ENCODE results near the gene PCSK9.
"Not testable (repeated sequence)": the region's sequence is repeated elsewhere in the genome, so short reads cannot be mapped to it uniquely, and the experiment has no call there.

PCSK9 gene

DNA sequence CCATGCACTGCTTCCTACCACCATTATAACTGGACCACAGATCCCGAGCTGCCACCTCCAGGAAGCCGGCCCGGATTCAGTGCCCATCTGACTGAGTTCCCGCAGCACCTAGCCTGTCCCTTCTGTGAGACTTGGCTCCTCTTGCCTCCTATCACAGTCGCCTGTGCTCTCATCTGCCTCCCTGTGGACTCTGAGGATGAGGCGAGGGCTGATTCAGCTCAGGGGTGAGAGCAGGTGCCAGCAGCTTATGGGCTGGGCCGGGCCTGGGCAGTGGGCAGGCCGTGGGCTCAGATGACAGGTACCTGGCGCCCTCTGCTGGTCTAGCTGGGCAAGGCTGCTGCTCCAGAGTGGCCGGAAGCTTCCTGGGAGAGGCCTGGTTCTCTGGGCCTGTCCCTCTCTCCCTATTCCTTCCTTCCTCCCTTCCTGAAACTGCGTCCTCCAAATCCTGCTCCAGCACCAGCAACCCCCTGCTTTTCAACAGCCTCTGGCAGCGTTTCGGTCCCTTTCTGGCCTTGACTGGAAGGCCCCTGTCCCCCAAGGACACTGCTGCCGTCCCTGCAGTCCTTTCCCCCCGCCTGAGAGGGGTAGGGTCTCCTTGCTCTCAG lies 17.3 kb upstream of the PCSK9 start:
- TF ChIP-seq, protein P1, sequence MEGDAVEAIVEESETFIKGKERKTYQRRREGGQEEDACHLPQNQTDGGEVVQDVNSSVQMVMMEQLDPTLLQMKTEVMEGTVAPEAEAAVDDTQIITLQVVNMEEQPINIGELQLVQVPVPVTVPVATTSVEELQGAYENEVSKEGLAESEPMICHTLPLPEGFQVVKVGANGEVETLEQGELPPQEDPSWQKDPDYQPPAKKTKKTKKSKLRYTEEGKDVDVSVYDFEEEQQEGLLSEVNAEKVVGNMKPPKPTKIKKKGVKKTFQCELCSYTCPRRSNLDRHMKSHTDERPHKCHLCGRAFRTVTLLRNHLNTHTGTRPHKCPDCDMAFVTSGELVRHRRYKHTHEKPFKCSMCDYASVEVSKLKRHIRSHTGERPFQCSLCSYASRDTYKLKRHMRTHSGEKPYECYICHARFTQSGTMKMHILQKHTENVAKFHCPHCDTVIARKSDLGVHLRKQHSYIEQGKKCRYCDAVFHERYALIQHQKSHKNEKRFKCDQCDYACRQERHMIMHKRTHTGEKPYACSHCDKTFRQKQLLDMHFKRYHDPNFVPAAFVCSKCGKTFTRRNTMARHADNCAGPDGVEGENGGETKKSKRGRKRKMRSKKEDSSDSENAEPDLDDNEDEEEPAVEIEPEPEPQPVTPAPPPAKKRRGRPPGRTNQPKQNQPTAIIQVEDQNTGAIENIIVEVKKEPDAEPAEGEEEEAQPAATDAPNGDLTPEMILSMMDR (IDR thresholded peaks at IDR 0.05): peak; percentile 76
- H3K4me1 ChIP-seq (ENCODE audit: control insufficient read depth in 1 of 2, insufficient read depth in 1 of 2, low read depth in 1 of 2, low read length in 1 of 2): peaks cover 0 to 13% of the 10 kb centered on the region in 2 experiments
- H3K27ac ChIP-seq: no peak overlapping the region
- no peak overlapping the region for H3K4me3 ChIP-seq (ENCODE audit: low read depth in 1 of 2, low read length in 1 of 2)
- peaks cover 4% of the 10 kb centered on the region for H3K27me3 ChIP-seq
- H3K36me3 ChIP-seq: no peaks in the 10 kb centered on the region
- H3K9me3 ChIP-seq: no peaks in the 10 kb centered on the region

DNA sequence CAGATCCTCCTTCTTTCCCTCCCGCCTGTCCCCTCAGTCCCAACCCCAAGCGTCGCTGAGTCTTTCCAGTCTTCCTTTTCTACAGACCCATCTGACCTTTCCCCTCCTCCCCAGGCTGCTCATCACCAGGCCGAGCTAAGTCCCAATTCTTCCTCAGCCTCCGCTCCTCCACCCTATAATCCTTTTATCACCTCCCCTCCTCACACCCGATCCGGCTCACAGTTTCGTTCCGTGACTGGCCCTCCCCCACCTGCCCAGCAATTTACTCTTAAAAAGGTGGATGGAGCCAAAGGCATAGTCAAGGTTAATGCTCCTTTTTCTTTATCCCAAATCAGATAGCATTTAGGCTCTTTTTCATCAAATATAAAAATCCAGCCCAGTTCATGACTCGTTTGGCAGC lies 15.2 kb upstream of the PCSK9 start:
- peaks cover 0 to 13% of the 10 kb centered on the region in 2 experiments for H3K4me1 ChIP-seq (ENCODE audit: control insufficient read depth in 1 of 2, insufficient read depth in 1 of 2, low read depth in 1 of 2, low read length in 1 of 2)
- H3K27me3 ChIP-seq; H3K4me3 ChIP-seq (ENCODE audit: low read depth in 1 of 2, low read length in 1 of 2); H3K36me3 ChIP-seq; H3K9me3 ChIP-seq; H3K27ac ChIP-seq: not testable (repeated sequence)

DNA sequence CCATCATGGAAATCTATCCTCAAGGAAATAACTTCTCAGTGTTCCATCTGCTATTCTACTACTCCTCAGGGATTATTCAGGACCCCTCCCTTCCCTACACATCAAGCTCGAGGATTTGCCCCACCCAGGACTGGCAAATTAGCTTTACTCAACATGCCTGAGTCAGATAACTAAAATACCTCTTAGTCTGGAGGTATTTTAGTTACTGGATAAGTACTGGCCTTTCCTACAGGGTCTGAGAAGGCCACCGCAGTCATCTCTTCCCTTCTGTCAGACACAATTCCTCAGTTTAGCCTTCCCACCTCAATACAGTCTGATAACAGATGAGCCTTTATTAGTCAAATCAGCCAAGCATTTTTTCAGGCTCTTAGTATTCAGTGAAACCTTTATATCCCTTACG lies 12.7 kb upstream of the PCSK9 start:
- H3K27me3 ChIP-seq; H3K36me3 ChIP-seq; H3K9me3 ChIP-seq; H3K4me3 ChIP-seq (ENCODE audit: low read depth in 1 of 2, low read length in 1 of 2); H3K27ac ChIP-seq: not testable (repeated sequence)
- peaks cover 0 to 13% of the 10 kb centered on the region in 2 experiments for H3K4me1 ChIP-seq (ENCODE audit: control insufficient read depth in 1 of 2, insufficient read depth in 1 of 2, low read depth in 1 of 2, low read length in 1 of 2)

DNA sequence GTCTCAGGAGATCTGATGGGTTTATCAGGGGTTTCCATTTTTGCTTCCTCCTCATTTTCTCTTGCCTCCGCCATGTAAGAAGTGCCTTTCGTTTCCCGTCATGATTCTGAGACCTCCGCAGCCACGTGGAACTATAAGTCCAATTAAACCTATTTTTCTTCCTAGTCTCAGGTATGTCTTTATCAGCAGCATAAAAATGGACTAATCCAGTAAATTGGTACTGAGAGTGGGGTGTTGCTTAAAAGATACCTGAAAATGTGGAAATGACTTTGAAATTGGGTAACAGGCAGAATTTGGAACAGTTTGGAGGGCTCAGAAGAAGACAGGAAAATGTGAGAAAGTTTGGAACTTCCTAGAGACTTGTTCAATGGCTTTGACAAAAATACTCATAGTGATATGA lies 8.2 kb upstream of the PCSK9 start:
- H3K4me3 ChIP-seq (ENCODE audit: low read depth in 1 of 2, low read length in 1 of 2); H3K9me3 ChIP-seq; H3K27ac ChIP-seq; H3K36me3 ChIP-seq; H3K27me3 ChIP-seq: not testable (repeated sequence)
- peaks cover 15 to 22% of the 10 kb centered on the region in 2 experiments for H3K4me1 ChIP-seq (ENCODE audit: control insufficient read depth in 1 of 2, insufficient read depth in 1 of 2, low read depth in 1 of 2, low read length in 1 of 2)

DNA sequence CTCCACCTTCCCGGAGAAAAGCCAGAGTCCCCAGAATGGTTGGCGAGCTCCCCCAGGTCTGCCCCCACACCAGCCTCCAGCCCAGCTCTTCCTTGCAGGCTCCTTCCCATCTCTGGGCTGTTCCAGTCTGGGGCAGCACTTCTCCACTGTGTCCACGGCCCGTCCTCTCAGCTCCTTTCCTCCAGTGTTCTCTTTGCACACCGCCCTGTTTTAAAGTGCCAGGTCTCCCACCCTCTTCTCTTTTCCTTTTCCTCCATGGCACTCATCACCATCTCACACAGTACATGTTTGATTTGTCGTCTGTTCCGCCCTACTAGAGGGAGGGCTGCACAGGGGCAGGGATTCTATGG lies 6.1 kb upstream of the PCSK9 start:
- H3K36me3 ChIP-seq: no peaks in the 10 kb centered on the region
- TF ChIP-seq, protein P1 (IDR thresholded peaks at IDR 0.05): no peak
- no peaks in the 10 kb centered on the region for H3K27me3 ChIP-seq
- no peak overlapping the region for H3K27ac ChIP-seq
- H3K9me3 ChIP-seq: no peaks in the 10 kb centered on the region
- H3K4me3 ChIP-seq (ENCODE audit: low read depth in 1 of 2, low read length in 1 of 2): no peak overlapping the region
- peaks cover 34 to 44% of the 10 kb centered on the region in 2 experiments for H3K4me1 ChIP-seq (ENCODE audit: control insufficient read depth in 1 of 2, insufficient read depth in 1 of 2, low read depth in 1 of 2, low read length in 1 of 2)

DNA sequence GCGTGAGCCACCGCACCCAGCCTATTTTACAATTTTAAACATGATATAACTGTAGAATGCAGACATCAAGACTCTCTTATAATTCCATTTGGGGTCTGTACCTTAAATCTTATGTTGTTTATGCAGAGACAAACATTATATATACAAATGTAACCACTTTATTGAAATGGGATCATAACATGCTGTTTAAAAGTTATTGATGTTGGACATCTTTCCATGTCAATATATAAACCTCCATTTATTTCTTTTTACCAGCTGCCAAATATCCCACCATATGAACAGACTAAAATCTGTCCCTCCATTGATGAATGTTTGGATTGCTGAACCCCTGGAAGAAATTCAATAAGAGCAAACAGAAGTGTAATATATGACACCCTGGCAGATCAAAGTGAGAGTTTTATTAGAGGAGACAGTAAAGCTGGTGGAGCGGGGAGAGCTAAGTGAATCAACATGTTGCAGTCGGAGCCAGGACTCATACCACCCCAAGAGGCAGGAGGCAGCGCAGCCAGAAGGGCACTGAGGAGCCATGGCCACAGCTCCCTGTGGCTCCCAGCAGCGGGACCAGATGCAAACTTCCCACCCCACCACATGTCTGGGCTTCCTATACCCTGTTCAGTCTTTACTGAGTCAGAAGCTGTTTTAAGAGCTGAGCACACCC lies 4.7 kb upstream of the PCSK9 start:
- H3K27me3 ChIP-seq: peaks cover 11% of the 10 kb centered on the region

DNA sequence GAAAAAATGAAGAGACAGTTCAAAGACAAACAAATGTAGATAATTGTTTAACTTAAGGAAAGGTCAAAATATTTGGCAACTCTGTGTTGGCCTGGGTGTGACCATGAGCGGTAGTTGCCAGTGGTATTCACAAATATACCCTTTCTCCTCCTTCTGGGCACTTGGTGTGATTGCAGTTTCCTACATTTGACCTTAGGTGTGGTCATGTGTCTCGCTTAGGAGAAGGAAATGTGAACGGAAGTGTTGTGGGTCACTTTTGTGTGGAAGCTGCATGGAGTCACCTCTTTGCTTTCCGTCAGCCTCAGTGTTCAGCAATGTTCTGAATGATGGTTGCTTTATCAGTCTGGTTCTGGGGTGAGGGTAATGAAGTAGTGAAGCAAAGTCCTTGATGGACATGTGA lies 3.4 kb upstream of the PCSK9 start:
- peaks cover 59 to 70% of the 10 kb centered on the region in 2 experiments for H3K4me1 ChIP-seq (ENCODE audit: control insufficient read depth in 1 of 2, insufficient read depth in 1 of 2, low read depth in 1 of 2, low read length in 1 of 2)
- H3K27me3 ChIP-seq: peaks cover 24% of the 10 kb centered on the region
- no peaks in the 10 kb centered on the region for H3K36me3 ChIP-seq
- H3K9me3 ChIP-seq: no peaks in the 10 kb centered on the region
- peak overlapping the region; percentile 60 for H3K27ac ChIP-seq
- TF ChIP-seq, protein P1 (IDR thresholded peaks at IDR 0.05): peak; percentile 16
- H3K4me3 ChIP-seq (ENCODE audit: low read depth in 1 of 2, low read length in 1 of 2): peak overlapping the region in 1 of 2 experiments; percentile 12

More for the DNA sequence above, 4.7 kb upstream of the PCSK9 start:
- Histone ChIP-seq H3K4me3 (ENCODE audit: low read depth in 1 of 2, low read length in 1 of 2) (no peak overlapping the region), H3K4me1 (ENCODE audit: control insufficient read depth in 1 of 2, insufficient read depth in 1 of 2, low read depth in 1 of 2, low read length in 1 of 2) (peaks cover 48 to 57% of the 10 kb centered on the region in 2 experiments), H3K36me3 (no peaks in the 10 kb centered on the region), H3K9me3 (no peaks in the 10 kb centered on the region), H3K27ac (no peak overlapping the region)
- TF ChIP-seq, protein P1 (IDR thresholded peaks at IDR 0.05): no peak
